ENCODE data around the gene MSH3.

DNA sequence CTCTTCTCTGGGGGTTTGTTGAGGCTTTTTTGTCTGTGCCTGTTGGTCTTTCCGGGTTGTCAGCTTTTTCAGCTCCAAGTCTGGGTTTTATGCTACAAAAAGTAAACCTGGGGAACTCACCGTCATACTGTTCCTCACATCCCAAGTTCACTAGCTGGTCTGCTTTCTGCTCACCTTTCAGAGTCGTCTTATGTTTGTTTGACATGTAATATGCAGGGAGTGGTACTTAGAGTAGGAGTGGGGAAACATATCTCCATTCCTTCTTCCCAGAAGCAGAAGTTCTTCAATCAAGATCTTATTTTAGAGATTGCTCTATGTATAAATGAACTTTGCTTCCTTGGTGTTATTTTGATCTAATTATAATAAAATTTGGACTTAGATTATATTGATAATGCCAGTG, 42.0 kb downstream of the MSH3 start:
- no peak for TF ChIP-seq EZH2phosphoT487 (IDR thresholded peaks at IDR 0.05; ENCODE audit: borderline replicate concordance)
- TF ChIP-seq, protein P1, sequence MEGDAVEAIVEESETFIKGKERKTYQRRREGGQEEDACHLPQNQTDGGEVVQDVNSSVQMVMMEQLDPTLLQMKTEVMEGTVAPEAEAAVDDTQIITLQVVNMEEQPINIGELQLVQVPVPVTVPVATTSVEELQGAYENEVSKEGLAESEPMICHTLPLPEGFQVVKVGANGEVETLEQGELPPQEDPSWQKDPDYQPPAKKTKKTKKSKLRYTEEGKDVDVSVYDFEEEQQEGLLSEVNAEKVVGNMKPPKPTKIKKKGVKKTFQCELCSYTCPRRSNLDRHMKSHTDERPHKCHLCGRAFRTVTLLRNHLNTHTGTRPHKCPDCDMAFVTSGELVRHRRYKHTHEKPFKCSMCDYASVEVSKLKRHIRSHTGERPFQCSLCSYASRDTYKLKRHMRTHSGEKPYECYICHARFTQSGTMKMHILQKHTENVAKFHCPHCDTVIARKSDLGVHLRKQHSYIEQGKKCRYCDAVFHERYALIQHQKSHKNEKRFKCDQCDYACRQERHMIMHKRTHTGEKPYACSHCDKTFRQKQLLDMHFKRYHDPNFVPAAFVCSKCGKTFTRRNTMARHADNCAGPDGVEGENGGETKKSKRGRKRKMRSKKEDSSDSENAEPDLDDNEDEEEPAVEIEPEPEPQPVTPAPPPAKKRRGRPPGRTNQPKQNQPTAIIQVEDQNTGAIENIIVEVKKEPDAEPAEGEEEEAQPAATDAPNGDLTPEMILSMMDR (conservative IDR thresholded peaks at IDR 0.05; ENCODE audit: low read length) = no peak

Measured in Loucy (cell line).